Natural killer cell (primary cell): ENCODE results near the gene FERMT1. TPM values are rescaled to one million over a fixed set of nuclear protein-coding genes. Genes with fewer than 3 reads are reported as not detected.
A peak's percentile ranks its signal among the peaks of the same experiment; 100 is the strongest.
"Not testable (repeated sequence)": the region's sequence is repeated elsewhere in the genome, so short reads cannot be mapped to it uniquely, and the experiment has no call there.

Experiments
- ATAC-seq, 3 donors: fragments of 150-1000 bp in 2 of 3; fragments of 200-7000 bp in 1 of 3; cut with Tn5 transposase; 1 replicate in 1 of 3; 2 replicates in 2 of 3; pipeline ENCODE4 v1.10.0; 2021; ENCODE audit warnings: mild to moderate bottlenecking in 2 of 3, moderate library complexity in 2 of 3
- DNase-seq, 2 donors: peaks; one replicate each; pipeline versions ENCODE4 v3.0.0 to v3.0.0-alpha.2; 2013 to 2021; ENCODE audit warnings: mixed read lengths in 1 of 2
- H3K27ac ChIP-seq: one replicate; pipeline ENCODE4 v1.5.1; 2013; ENCODE audit warnings: mild to moderate bottlenecking, low read length
- H3K27me3 ChIP-seq: one replicate; pipeline ENCODE4 v1.6.1; 2013; ENCODE audit warnings: low read length; ENCODE audit not compliant: control insufficient read depth, insufficient read depth
- H3K36me3 ChIP-seq: one replicate; pipeline ENCODE4 v1.6.1; 2013; ENCODE audit warnings: low read length; ENCODE audit not compliant: control insufficient read depth, insufficient read depth
- H3K4me1 ChIP-seq: one replicate; pipeline ENCODE4 v1.6.1; 2013; ENCODE audit warnings: low read length; ENCODE audit not compliant: control insufficient read depth, insufficient read depth
- H3K4me3 ChIP-seq: one replicate; pipeline ENCODE4 v1.5.1; 2013; ENCODE audit warnings: low read length
- H3K9me3 ChIP-seq: one replicate; pipeline ENCODE4 v1.6.1; 2013; ENCODE audit warnings: low read length; ENCODE audit not compliant: control insufficient read depth, insufficient read depth
- H3K27ac Mint-ChIP-seq, 2 donors: one replicate each; pipeline ENCODE4 v1.8.0; 2022; ENCODE audit warnings: mild to moderate bottlenecking in 2 of 2, mixed read lengths in 2 of 2, moderate library complexity in 1 of 2
- H3K27me3 Mint-ChIP-seq, 2 donors: one replicate each; pipeline ENCODE4 v1.8.0; 2022; ENCODE audit warnings: low read depth in 2 of 2, mixed read lengths in 2 of 2
- H3K36me3 Mint-ChIP-seq: one replicate; pipeline ENCODE4 v1.8.0; 2022; ENCODE audit warnings: mixed read lengths
- H3K4me1 Mint-ChIP-seq, 2 donors: one replicate each; pipeline ENCODE4 v1.8.0; 2022; ENCODE audit warnings: mixed read lengths in 2 of 2
- H3K4me3 Mint-ChIP-seq: one replicate; pipeline ENCODE4 v1.8.0; 2022; ENCODE audit warnings: mild to moderate bottlenecking, moderate library complexity, mixed read lengths
- H3K9me3 Mint-ChIP-seq, 2 donors: one replicate each; pipeline ENCODE4 v1.8.0; 2022; ENCODE audit warnings: mixed read lengths in 2 of 2
- WGBS: methylation state at CpG from one replicate; pipeline ENCODE4 v1.1.7; 2013; ENCODE audit warnings: missing lambda C conversion rate; ENCODE audit not compliant: insufficient coverage; 5-methylcytosine and 5-hydroxymethylcytosine counted together
- intact Hi-C: fragments of 100-400 bp; cut with micrococcal nuclease; formaldehyde crosslinking; loops from one replicate; pipeline ENCODE4 v1.14.2; 2022
- total RNA-seq, 4 donors: library from RNA; stranded (reverse); fragments of 120-200 nt in 1 of 4; gene quantifications; one replicate each; pipeline versions ENCODE4 v1.2.3 to v1.2.4, GENCODE V29; 2013 to 2022
- TF ChIP-seq, protein P1 (sequence below): fragments of 200-600 bp; IDR thresholded peaks from one replicate; pipeline ENCODE4 v1.8.0; 2022; ENCODE audit warnings: antibody characterized with exemption

Gene FERMT1
- total RNA-seq, 3 donors from 2014 or later (not counting 1 experiment from before 2014, with no cell fraction given): not detected

DNA sequence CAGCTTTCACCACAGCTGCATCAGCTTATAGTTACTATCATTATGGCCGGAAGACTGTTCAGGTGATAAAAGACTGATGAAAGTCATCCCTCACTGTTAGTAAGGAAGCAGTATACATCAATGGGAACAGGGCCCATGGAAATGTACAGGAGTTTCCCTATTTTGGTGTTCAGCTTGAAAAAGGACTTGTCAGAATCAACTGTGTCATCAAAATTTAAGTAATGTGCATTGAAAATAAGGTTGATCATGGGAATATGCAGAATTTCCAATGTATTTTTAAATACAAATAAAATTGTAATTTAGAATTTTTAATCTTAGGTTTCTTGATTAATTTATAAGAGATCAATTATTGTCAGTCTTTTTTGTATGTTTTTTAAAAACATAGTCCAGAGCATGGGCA is 85.7 kb downstream of the FERMT1 start:
- H3K27ac ChIP-seq: no peak overlapping the region
- H3K27me3 Mint-ChIP-seq: no peaks in the 10 kb centered on the region
- DNase-seq (no peak), ATAC-seq (no peak)
- H3K4me3 ChIP-seq: no peak overlapping the region
- H3K4me1 Mint-ChIP-seq: peaks cover 0 to 5% of the 10 kb centered on the region in 2 donors
- 100% methylated on average over 1 of the region's 1 CpG for WGBS
- H3K27me3 ChIP-seq: no peaks in the 10 kb centered on the region
- no peak overlapping the region for H3K4me3 Mint-ChIP-seq
- peaks cover 49% of the 10 kb centered on the region for H3K36me3 ChIP-seq
- H3K36me3 Mint-ChIP-seq: no peaks in the 10 kb centered on the region
- TF ChIP-seq, protein P1, sequence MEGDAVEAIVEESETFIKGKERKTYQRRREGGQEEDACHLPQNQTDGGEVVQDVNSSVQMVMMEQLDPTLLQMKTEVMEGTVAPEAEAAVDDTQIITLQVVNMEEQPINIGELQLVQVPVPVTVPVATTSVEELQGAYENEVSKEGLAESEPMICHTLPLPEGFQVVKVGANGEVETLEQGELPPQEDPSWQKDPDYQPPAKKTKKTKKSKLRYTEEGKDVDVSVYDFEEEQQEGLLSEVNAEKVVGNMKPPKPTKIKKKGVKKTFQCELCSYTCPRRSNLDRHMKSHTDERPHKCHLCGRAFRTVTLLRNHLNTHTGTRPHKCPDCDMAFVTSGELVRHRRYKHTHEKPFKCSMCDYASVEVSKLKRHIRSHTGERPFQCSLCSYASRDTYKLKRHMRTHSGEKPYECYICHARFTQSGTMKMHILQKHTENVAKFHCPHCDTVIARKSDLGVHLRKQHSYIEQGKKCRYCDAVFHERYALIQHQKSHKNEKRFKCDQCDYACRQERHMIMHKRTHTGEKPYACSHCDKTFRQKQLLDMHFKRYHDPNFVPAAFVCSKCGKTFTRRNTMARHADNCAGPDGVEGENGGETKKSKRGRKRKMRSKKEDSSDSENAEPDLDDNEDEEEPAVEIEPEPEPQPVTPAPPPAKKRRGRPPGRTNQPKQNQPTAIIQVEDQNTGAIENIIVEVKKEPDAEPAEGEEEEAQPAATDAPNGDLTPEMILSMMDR: no peak
- no peaks in the 10 kb centered on the region for H3K9me3 ChIP-seq
- no peaks in the 10 kb centered on the region for H3K4me1 ChIP-seq
- no peak overlapping the region for H3K27ac Mint-ChIP-seq
- intact Hi-C loops: no loop called here
- no peaks in the 10 kb centered on the region for H3K9me3 Mint-ChIP-seq

DNA sequence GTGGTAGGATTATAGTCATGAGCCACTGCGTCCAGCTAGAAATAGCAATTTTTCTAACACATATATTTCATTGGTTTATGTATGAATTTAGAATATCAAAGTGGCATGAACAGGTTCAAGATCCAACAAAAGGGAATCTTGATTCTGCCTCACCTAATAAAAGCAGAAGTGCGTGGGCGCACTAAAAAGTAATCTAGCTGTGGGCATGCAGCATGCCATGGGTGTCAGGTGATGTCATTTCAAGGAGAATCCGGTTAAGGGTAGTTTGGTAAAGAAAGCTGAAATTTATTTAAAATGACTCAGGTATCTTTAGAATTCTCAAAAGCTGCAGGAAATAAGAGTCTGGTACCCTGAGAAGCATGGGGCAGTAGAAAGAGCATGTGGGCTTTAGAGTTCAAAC is 86.6 kb downstream of the FERMT1 start:
- 99% methylated on average over 3 of the region's 4 CpGs for WGBS
- TF ChIP-seq, protein P1: no peak
- H3K4me3 Mint-ChIP-seq: no peak overlapping the region
- no peaks in the 10 kb centered on the region for H3K9me3 Mint-ChIP-seq
- H3K36me3 Mint-ChIP-seq: no peaks in the 10 kb centered on the region
- H3K27ac Mint-ChIP-seq: no peak overlapping the region
- Histone ChIP-seq H3K36me3 (peaks cover 44% of the 10 kb centered on the region), H3K27me3 (no peaks in the 10 kb centered on the region), H3K9me3 (no peaks in the 10 kb centered on the region), H3K4me1 (no peaks in the 10 kb centered on the region), H3K27ac (no peak overlapping the region), H3K4me3 (no peak overlapping the region)
- intact Hi-C loops: no loop called here
- ATAC-seq (no peak), DNase-seq (no peak)
- peaks cover 0 to 5% of the 10 kb centered on the region in 2 donors for H3K4me1 Mint-ChIP-seq
- no peaks in the 10 kb centered on the region for H3K27me3 Mint-ChIP-seq

DNA sequence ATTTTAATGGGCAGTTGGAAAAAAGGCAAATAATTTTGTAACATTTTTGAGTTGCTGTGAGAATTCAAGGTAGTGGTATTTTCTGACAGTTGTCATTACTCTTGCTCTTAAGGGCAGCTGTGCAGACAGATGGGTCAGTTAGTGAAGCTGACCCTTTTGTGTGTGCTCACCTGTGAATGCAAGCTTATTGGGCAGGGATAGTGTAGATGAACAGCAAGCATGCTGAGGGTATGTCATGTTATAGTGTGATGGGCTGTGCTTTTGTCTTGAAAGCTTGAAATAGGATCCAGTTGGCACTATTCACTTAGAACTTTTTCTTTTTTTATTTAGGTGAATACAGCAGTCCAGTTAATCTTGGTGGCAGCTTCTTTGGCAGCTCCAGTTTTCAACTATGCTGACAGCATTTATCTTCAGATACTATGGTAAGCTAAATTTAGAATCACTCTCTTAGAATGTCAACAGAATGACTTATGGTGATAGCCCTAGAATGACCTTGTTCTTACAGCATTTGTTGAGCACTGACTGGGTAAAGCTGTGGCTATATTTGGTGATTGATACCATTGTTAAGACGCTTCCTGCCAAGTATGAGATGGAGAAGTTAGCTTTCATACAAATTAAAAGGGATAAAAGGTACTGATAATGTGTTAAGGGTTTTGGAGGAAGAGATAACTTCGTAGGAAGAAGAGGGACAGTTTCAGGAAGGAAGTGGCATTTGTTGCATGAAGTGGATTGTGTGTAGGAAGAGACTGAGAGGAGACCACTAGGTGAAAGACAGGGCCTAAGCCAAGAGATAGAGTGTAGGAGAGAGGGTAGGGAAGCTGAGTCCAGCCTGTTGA is 88.5 kb downstream of the FERMT1 start:
- H3K27me3 Mint-ChIP-seq: no peaks in the 10 kb centered on the region
- Histone ChIP-seq H3K4me1 (no peaks in the 10 kb centered on the region), H3K9me3 (no peaks in the 10 kb centered on the region), H3K36me3 (peaks cover 39% of the 10 kb centered on the region), H3K27ac (no peak overlapping the region), H3K27me3 (no peaks in the 10 kb centered on the region), H3K4me3 (no peak overlapping the region)
- ATAC-seq (no peak), DNase-seq (no peak)
- H3K4me3 Mint-ChIP-seq: no peak overlapping the region
- H3K36me3 Mint-ChIP-seq: no peaks in the 10 kb centered on the region
- no peaks in the 10 kb centered on the region for H3K9me3 Mint-ChIP-seq
- 50% methylated on average over 2 of the region's 2 CpGs for WGBS
- TF ChIP-seq, protein P1: no peak
- peaks cover 0 to 10% of the 10 kb centered on the region in 2 donors for H3K4me1 Mint-ChIP-seq
- H3K27ac Mint-ChIP-seq: peak overlapping the region in 1 of 2 donors; percentile 3
- intact Hi-C loops: no loop called here

DNA sequence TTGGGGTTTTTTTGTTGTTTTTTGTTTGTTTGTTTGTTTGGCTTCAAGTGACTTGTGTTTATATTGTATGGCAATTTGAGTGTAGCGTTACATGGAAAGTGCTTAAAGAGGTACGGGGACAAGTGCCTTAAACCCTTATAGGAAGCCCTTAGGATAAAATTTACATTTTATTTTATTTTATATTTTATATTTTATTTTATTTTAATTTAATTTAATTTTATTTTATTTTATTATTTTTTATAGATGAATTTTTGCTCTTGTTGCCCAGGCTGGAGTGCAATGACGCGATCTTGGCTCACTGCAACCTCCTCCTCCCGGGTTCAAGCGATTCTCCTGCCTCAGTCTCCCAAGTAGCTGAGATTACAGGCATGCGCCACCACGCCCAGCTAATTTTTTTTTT is 89.9 kb downstream of the FERMT1 start:
- H3K4me3 Mint-ChIP-seq, DNase-seq, H3K4me3 ChIP-seq, ATAC-seq, H3K9me3 ChIP-seq, intact Hi-C loops, H3K27me3 ChIP-seq, H3K4me1 ChIP-seq, H3K27ac ChIP-seq, H3K27ac Mint-ChIP-seq, H3K36me3 Mint-ChIP-seq, H3K9me3 Mint-ChIP-seq, H3K27me3 Mint-ChIP-seq: not testable (repeated sequence)
- H3K4me1 Mint-ChIP-seq: peaks cover 2 to 12% of the 10 kb centered on the region in 2 donors
- H3K36me3 ChIP-seq: peaks cover 37% of the 10 kb centered on the region
- 96% methylated on average over 6 of the region's 8 CpGs for WGBS
